Smooth muscle cell (in vitro differentiated cells): ENCODE results near the gene CLN3. TPM values are rescaled to one million over a fixed set of nuclear protein-coding genes. Genes with fewer than 3 reads are reported as not detected.
A peak's percentile ranks its signal among the peaks of the same experiment; 100 is the strongest.

Experiments used
- DNase-seq: peaks from one replicate; lab custom pipeline; 2025; ENCODE audit not compliant: unreplicated experiment; lab: John Stamatoyannopoulos, UW
- H2AFZ ChIP-seq: fragments of 200-600 bp; sonication (generic); 2 replicates; pipeline ENCODE4 v1.6.0; 2016; ENCODE audit warnings: antibody characterized with exemption, low read depth, mild to moderate bottlenecking
- H3F3A ChIP-seq: fragments of 200-600 bp; sonication (generic); 2 replicates; pipeline ENCODE4 v1.6.0; 2017; ENCODE audit warnings: antibody characterized with exemption, low read depth
- H3K27ac ChIP-seq: fragments of 200-600 bp; sonication (generic); 2 replicates; pipeline ENCODE4 v1.5.1; 2016; ENCODE audit warnings: low read depth, mild to moderate bottlenecking
- H3K27me3 ChIP-seq: fragments of 200-600 bp; sonication (generic); 2 replicates; pipeline ENCODE4 v1.6.1; 2016; ENCODE audit warnings: low read depth, mild to moderate bottlenecking
- H3K36me3 ChIP-seq: fragments of 200-600 bp; sonication (generic); 2 replicates; pipeline ENCODE4 v1.5.1; 2016; ENCODE audit warnings: low read depth
- H3K4me1 ChIP-seq: fragments of 200-600 bp; sonication (generic); 2 replicates; pipeline ENCODE4 v1.5.1; 2016; ENCODE audit warnings: low read depth
- H3K4me2 ChIP-seq: fragments of 200-600 bp; sonication (generic); 2 replicates; pipeline ENCODE4 v1.6.0; 2016; ENCODE audit warnings: mild to moderate bottlenecking
- H3K4me3 ChIP-seq: fragments of 200-600 bp; sonication (generic); 2 replicates; pipeline ENCODE4 v1.5.1; 2016; ENCODE audit warnings: mild to moderate bottlenecking
- H3K79me2 ChIP-seq: fragments of 200-600 bp; sonication (generic); 2 replicates; pipeline ENCODE4 v1.6.0; 2016; ENCODE audit warnings: low read depth, mild to moderate bottlenecking
- H3K9ac ChIP-seq: fragments of 200-600 bp; sonication (generic); 2 replicates; pipeline ENCODE4 v1.6.0; 2016; ENCODE audit warnings: low read depth
- H3K9me3 ChIP-seq: fragments of 200-600 bp; sonication (generic); replicated peaks from 2 replicates; pipeline ENCODE4 v1.5.1; 2016; ENCODE audit warnings: low read depth
- H4K20me1 ChIP-seq: fragments of 200-600 bp; sonication (generic); 2 replicates; pipeline ENCODE4 v1.6.0; 2016; ENCODE audit warnings: low read depth
- CTCF ChIP-seq: fragments of 200-600 bp; sonication (generic); IDR thresholded peaks from 2 replicates; pipeline ENCODE4 v1.5.1; 2017; ENCODE audit warnings: borderline replicate concordance, mild to moderate bottlenecking, antibody characterized with exemption; ENCODE audit not compliant: insufficient read depth, poor library complexity, severe bottlenecking
- WGBS: methylation state at CpG from one replicate; pipeline ENCODE4 v1.1.7; 2016; ENCODE audit warnings: low lambda C conversion rate; 5-methylcytosine and 5-hydroxymethylcytosine counted together
- polyA plus RNA-seq: library from polyadenylated mRNA; unstranded; fragments of >200 nt; fragmentation: Nextera tagmentation; extraction: Ambion mirVana; gene quantifications from 2 replicates; pipeline ENCODE4 v1.2.1, GENCODE V29; 2016
- total RNA-seq: library from RNA; depleted of rRNA; stranded (reverse); fragments of >200 nt; gene quantifications from 2 replicates; pipeline ENCODE4 v1.2.3, GENCODE V29; 2014

The CLN3 gene
- 10.5 and 15.3 TPM in 2 replicates for total RNA-seq
- polyA plus RNA-seq = 19.6 and 30.9 TPM in 2 replicates

- Histone ChIP-seq H3K79me2 (no peaks in the 10 kb centered on the region), H3K4me2 (peak within 1 kb of the TSS; percentile 97), H3K4me3 (peak within 1 kb of the TSS; percentile 93), H3K4me1 (peaks cover 5% of the 10 kb centered on the region), H3K36me3 (no peaks in the 10 kb centered on the region), H3K9me3 (no peaks in the 10 kb centered on the region), H2AFZ (peak within 1 kb of the TSS; percentile 100), H3K9ac (peak within 1 kb of the TSS; percentile 98), H3K27me3 (no peaks in the 10 kb centered on the region), H4K20me1 (no peaks in the 10 kb centered on the region), H3F3A (no peaks in the 10 kb centered on the region), H3K27ac (peak within 1 kb of the TSS; percentile 97)
- TF ChIP-seq CTCF = no peak
- peak; percentile 61 for DNase-seq
- WGBS = under 1% methylated on average over 21 of the region's 21 CpGs
Measured at GRCh38 chr16:28491970-28492474, at the start of gene CLN3. Gene CLN3 (minus strand): TSS chr16:28492074. CDS start chr16:28491759, 315 bp downstream.

- 94% methylated on average over 3 of the region's 3 CpGs for WGBS
- DNase-seq = no peak
- H3K4me2 ChIP-seq = no peak overlapping the region
Measured at GRCh38 chr16:28540346-28540745, 48.5 kb upstream of the CLN3 start.

GRCh38 chr16:28538733-28539596 lies 47.1 kb upstream of the CLN3 start, which contains the start of gene NUPR1:
Gene NUPR1 (minus strand): TSS chr16:28538974. CDS start chr16:28538907, 67 bp downstream.
- no peaks in the 10 kb centered on the region for H3K36me3 ChIP-seq
- WGBS = 75% methylated on average over 22 of the region's 22 CpGs
- no peak within 1 kb of the TSS for H3K9ac ChIP-seq
- DNase-seq = peak; percentile 5
- H2AFZ ChIP-seq = peak within 1 kb of the TSS; percentile 67
- no peaks in the 10 kb centered on the region for H3K79me2 ChIP-seq
- H3K4me3 ChIP-seq = peak within 1 kb of the TSS; percentile 4
- H3K9me3 ChIP-seq = no peaks in the 10 kb centered on the region
- no peak within 1 kb of the TSS for H3K4me2 ChIP-seq
- H3K4me1 ChIP-seq = no peaks in the 10 kb centered on the region
- H3K27me3 ChIP-seq = no peaks in the 10 kb centered on the region
- no peak within 1 kb of the TSS for H3K27ac ChIP-seq
- no peak for TF ChIP-seq CTCF
- H4K20me1 ChIP-seq = no peaks in the 10 kb centered on the region
- no peaks in the 10 kb centered on the region for H3F3A ChIP-seq

More at GRCh38 chr16:28540346-28540745, 48.5 kb upstream of the CLN3 start:
- no peak for TF ChIP-seq CTCF
- no peak overlapping the region for H3K27ac ChIP-seq
- no peak overlapping the region for H3K4me3 ChIP-seq
- no peak overlapping the region for H3K9ac ChIP-seq
- no peaks in the 10 kb centered on the region for H3K79me2 ChIP-seq
- no peak overlapping the region for H2AFZ ChIP-seq
- no peaks in the 10 kb centered on the region for H4K20me1 ChIP-seq
- H3K27me3 ChIP-seq = no peaks in the 10 kb centered on the region
- no peaks in the 10 kb centered on the region for H3K4me1 ChIP-seq
- no peaks in the 10 kb centered on the region for H3K36me3 ChIP-seq
- no peaks in the 10 kb centered on the region for H3K9me3 ChIP-seq
- H3F3A ChIP-seq = no peaks in the 10 kb centered on the region
